A549 treated with GW870086 at 1 μM for 4 hours (cell line): ENCODE results near the gene SLC8A2. TPM values are rescaled to one million over a fixed set of nuclear protein-coding genes. Genes with fewer than 3 reads are reported as not detected.

Source experiments
- total RNA-seq: library from RNA; stranded (reverse); fragments of 200-300 nt; extraction: Qiagen RNA extraction; gene quantifications from 5 replicates; pipeline ENCODE4 v1.2.3, GENCODE V29; 2022; ENCODE audit warnings: low read depth

SLC8A2 gene
- 0.36 to 1.5 TPM (median 0.42 TPM) in 5 replicates for total RNA-seq

GRCh38 chr19:47471733-47472457 is at the start of gene SLC8A2:
Gene SLC8A2, minus strand, starts transcription at chr19:47471893. Its CDS starts 5,490 bp downstream, at chr19:47466403.

GRCh38 chr19:47514869-47515588 is 43.3 kb upstream of the SLC8A2 start, which contains the start of gene NAPA:
Gene NAPA, minus strand, starts transcription at chr19:47515063. Its CDS starts 123 bp downstream, at chr19:47514940.

GRCh38 chr19:47483800-47484690 is 12.4 kb upstream of the SLC8A2 start, which contains the start of gene KPTN:
Gene KPTN, minus strand, starts transcription at chr19:47484219. Its CDS starts 59 bp downstream, at chr19:47484160.

GRCh38 chr19:47419030-47419783 is 52.5 kb downstream of the SLC8A2 start, which contains the start of gene MEIS3:
Gene MEIS3, minus strand, starts transcription at chr19:47419527. Its CDS starts 446 bp downstream, at chr19:47419081.

Other genes with a start within 250 kb of the SLC8A2 start
- 13.9 to 26.4 TPM (median 23.7 TPM) in 5 replicates for gene BBC3, start 240.7 kb downstream of the SLC8A2 start, total RNA-seq
- gene CCDC9, start 215.4 kb downstream of the SLC8A2 start, total RNA-seq, result 21.4 to 24.9 TPM (median 23.7 TPM) in 5 replicates
- gene INAFM1, start 197.0 kb downstream of the SLC8A2 start, total RNA-seq, result 4.3 to 11.0 TPM (median 9.7 TPM) in 5 replicates
- gene C5AR1, start 162.0 kb downstream of the SLC8A2 start, total RNA-seq, result 1.4 to 2.3 TPM (median 2.2 TPM) in 5 replicates
- 7.6 to 13.5 TPM (median 13.0 TPM) in 5 replicates for gene C5AR2, start 139.7 kb downstream of the SLC8A2 start, total RNA-seq
- 27.5 to 38.3 TPM (median 34.1 TPM) in 5 replicates for gene DHX34, start 122.6 kb downstream of the SLC8A2 start, total RNA-seq
- 31.1 to 41.8 TPM (median 37.4 TPM) in 5 replicates for gene MEIS3, start 52.4 kb downstream of the SLC8A2 start, total RNA-seq
- gene KPTN, start 12.3 kb upstream of the SLC8A2 start, total RNA-seq, result 14.1 to 23.7 TPM (median 22.9 TPM) in 5 replicates
- gene NAPA, start 43.2 kb upstream of the SLC8A2 start, total RNA-seq, result 86.8 to 111 TPM (median 94.3 TPM) in 5 replicates
- gene ZNF541, start 101.3 kb upstream of the SLC8A2 start, total RNA-seq, result not detected in 5 replicates
- gene BICRA, start 137.2 kb upstream of the SLC8A2 start, total RNA-seq, result 11.8 to 15.0 TPM (median 13.9 TPM) in 5 replicates
- 124 to 157 TPM (median 150 TPM) in 5 replicates for gene EHD2, start 241.5 kb upstream of the SLC8A2 start, total RNA-seq